RWPE2 (cell line): ENCODE results near the gene JPH3.

Source experiments
- ATAC-seq: fragments of 200-7000 bp; cut with Tn5 transposase; 3 replicates; pipeline ENCODE4 v1.9.1; 2021; ENCODE audit warnings: low read depth
- DNase-seq: peaks from one replicate; pipeline ENCODE4 v3.0.0-alpha.2; 2020; ENCODE audit warnings: low spot score
- H3K27ac ChIP-seq: fragments of 450-650 bp; 2 replicates; pipeline ENCODE4 v1.5.1; 2017; ENCODE audit warnings: mild to moderate bottlenecking; ENCODE audit not compliant: poor library complexity, severe bottlenecking
- H3K27me3 ChIP-seq: fragments of 250-450 bp; sonication (Bioruptor Pico); 2 replicates; pipeline ENCODE4 v1.5.1; 2021; ENCODE audit warnings: mild to moderate bottlenecking, moderate library complexity; ENCODE audit not compliant: insufficient read depth, poor library complexity, severe bottlenecking
- H3K36me3 ChIP-seq: fragments of 250-450 bp; sonication (Bioruptor Pico); 2 replicates; pipeline ENCODE4 v1.5.1; 2020; ENCODE audit warnings: low read depth, mild to moderate bottlenecking, moderate library complexity
- H3K4me1 ChIP-seq: fragments of 250-450 bp; sonication (Bioruptor Pico); 2 replicates; pipeline ENCODE4 v1.5.1; 2021; ENCODE audit warnings: mild to moderate bottlenecking, moderate library complexity; ENCODE audit not compliant: insufficient read depth, poor library complexity, severe bottlenecking
- H3K4me3 ChIP-seq: fragments of 250-450 bp; sonication (Bioruptor Pico); 2 replicates; pipeline ENCODE4 v1.5.1; 2021; ENCODE audit warnings: mild to moderate bottlenecking, moderate library complexity; ENCODE audit not compliant: severe bottlenecking
- H3K9me3 ChIP-seq: fragments of 250-450 bp; sonication (Bioruptor Pico); 2 replicates; pipeline ENCODE4 v1.5.1; 2021; ENCODE audit warnings: mild to moderate bottlenecking, moderate library complexity; ENCODE audit not compliant: severe bottlenecking
- CTCF ChIP-seq: fragments of 450-650 bp; IDR thresholded peaks from one replicate; pipeline ENCODE4 v1.5.1; 2017; ENCODE audit warnings: mild to moderate bottlenecking, moderate library complexity; ENCODE audit not compliant: poor library complexity, severe bottlenecking

The JPH3 gene

GRCh38 chr16:87556941-87557459, 45.3 kb upstream of the JPH3 start:
- ATAC-seq = no peak
- Histone ChIP-seq H3K4me3 (no peak overlapping the region), H3K27ac (no peak overlapping the region), H3K36me3 (no peaks in the 10 kb centered on the region), H3K4me1 (no peaks in the 10 kb centered on the region), H3K9me3 (no peaks in the 10 kb centered on the region), H3K27me3 (no peaks in the 10 kb centered on the region)
- TF ChIP-seq CTCF = no peak
- DNase-seq = no peak

GRCh38 chr16:87558682-87559081, 43.6 kb upstream of the JPH3 start:
- no peak for TF ChIP-seq CTCF
- Histone ChIP-seq H3K27ac (no peak overlapping the region), H3K4me3 (no peak overlapping the region), H3K9me3 (no peaks in the 10 kb centered on the region), H3K27me3 (no peaks in the 10 kb centered on the region), H3K36me3 (no peaks in the 10 kb centered on the region), H3K4me1 (no peaks in the 10 kb centered on the region)
- DNase-seq (no peak), ATAC-seq (no peak)

GRCh38 chr16:87559945-87560344, 42.4 kb upstream of the JPH3 start:
- Histone ChIP-seq H3K27me3 (no peaks in the 10 kb centered on the region), H3K36me3 (no peaks in the 10 kb centered on the region), H3K27ac (no peak overlapping the region), H3K4me1 (no peaks in the 10 kb centered on the region), H3K4me3 (no peak overlapping the region), H3K9me3 (no peaks in the 10 kb centered on the region)
- DNase-seq (no peak), ATAC-seq (no peak)
- no peak for TF ChIP-seq CTCF

- no peak overlapping the region for H3K27ac ChIP-seq
- no peaks in the 10 kb centered on the region for H3K36me3 ChIP-seq
- H3K27me3 ChIP-seq = no peaks in the 10 kb centered on the region
- no peak for DNase-seq
- no peaks in the 10 kb centered on the region for H3K4me1 ChIP-seq
- TF ChIP-seq CTCF = no peak
- H3K4me3 ChIP-seq = no peak overlapping the region
- H3K9me3 ChIP-seq = no peaks in the 10 kb centered on the region
- peak; percentile 78 for ATAC-seq
Measured at GRCh38 chr16:87560428-87561199, 41.7 kb upstream of the JPH3 start.
